ENCODE data around the gene PCNP.
A peak's percentile ranks its signal among the peaks of the same experiment; 100 is the strongest.
"Not testable (repeated sequence)": the region's sequence is repeated elsewhere in the genome, so short reads cannot be mapped to it uniquely, and the experiment has no call there.

The PCNP gene

GRCh38 chr3:101611023-101611422 lies 37.0 kb downstream of the PCNP start:
- Mint-ChIP-seq H3K27ac (no peak overlapping the region), H3K4me1 (no peaks in the 10 kb centered on the region), H3K27me3 (no peaks in the 10 kb centered on the region), H3K4me3 (no peak overlapping the region), H3K9me3 (no peaks in the 10 kb centered on the region)
- ATAC-seq (no peak), DNase-seq (no peak)

GRCh38 chr3:101613014-101613413 lies 39.0 kb downstream of the PCNP start:
- not testable (repeated sequence) for H3K27ac Mint-ChIP-seq, H3K4me3 Mint-ChIP-seq, H3K9me3 Mint-ChIP-seq, H3K4me1 Mint-ChIP-seq, DNase-seq, H3K27me3 Mint-ChIP-seq, ATAC-seq

DNA sequence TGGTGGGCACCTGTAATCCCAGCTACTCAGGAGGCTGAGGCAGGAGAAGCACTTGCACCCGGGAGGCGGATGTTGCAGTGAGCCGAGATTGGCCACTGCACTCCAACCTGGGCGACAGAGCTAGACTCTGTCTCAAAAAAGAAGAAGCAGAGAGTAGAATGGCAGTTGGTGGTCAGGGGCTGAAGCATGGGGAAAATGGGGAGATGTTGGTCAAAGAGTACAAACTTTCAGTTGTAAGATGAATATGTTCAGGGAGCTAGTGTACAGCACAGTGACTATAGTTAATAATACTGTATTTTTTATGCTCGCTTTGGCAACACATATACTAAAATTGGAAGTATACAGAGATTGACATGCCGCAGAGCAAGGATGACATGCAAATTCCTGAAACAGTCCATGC lies 41.5 kb downstream of the PCNP start:
- no peak overlapping the region for H3K27ac Mint-ChIP-seq
- no peaks in the 10 kb centered on the region for H3K9me3 Mint-ChIP-seq

DNA sequence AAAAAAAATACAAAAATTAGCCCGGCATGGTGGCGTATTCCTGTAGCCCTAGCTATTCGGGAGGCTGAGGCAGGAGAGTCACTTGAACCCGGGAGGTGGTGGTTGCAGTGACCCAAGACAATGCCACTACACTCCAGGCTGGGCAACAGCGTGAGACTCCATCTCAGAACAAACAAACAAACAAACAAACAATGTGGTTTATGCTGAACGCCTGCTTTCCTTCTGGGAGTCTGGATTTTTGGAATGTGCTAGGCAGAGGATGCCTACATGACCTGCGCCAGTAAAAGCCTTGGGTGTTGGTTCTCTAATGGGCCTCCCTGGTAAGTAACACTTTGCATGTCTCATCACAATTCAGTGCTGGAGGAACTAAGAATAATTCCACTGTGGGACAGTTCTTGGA lies 43.5 kb downstream of the PCNP start:
- Mint-ChIP-seq H3K9me3 (no peaks in the 10 kb centered on the region), H3K4me1 (no peaks in the 10 kb centered on the region), H3K4me3 (no peak overlapping the region), H3K27me3 (no peaks in the 10 kb centered on the region), H3K27ac (no peak overlapping the region)
- no peak for ATAC-seq
- DNase-seq, result no peak

More for the DNA sequence above, 41.5 kb downstream of the PCNP start:
- no peak for ATAC-seq
- H3K27me3 Mint-ChIP-seq, result no peaks in the 10 kb centered on the region
- no peak for DNase-seq
- H3K4me1 Mint-ChIP-seq, result no peaks in the 10 kb centered on the region
- no peak overlapping the region for H3K4me3 Mint-ChIP-seq

GRCh38 chr3:101618726-101619125 lies 44.7 kb downstream of the PCNP start:
- DNase-seq, result no peak
- Mint-ChIP-seq H3K4me1 (no peaks in the 10 kb centered on the region), H3K9me3 (no peaks in the 10 kb centered on the region), H3K27me3 (no peaks in the 10 kb centered on the region), H3K27ac (no peak overlapping the region), H3K4me3 (no peak overlapping the region)
- ATAC-seq, result no peak

DNA sequence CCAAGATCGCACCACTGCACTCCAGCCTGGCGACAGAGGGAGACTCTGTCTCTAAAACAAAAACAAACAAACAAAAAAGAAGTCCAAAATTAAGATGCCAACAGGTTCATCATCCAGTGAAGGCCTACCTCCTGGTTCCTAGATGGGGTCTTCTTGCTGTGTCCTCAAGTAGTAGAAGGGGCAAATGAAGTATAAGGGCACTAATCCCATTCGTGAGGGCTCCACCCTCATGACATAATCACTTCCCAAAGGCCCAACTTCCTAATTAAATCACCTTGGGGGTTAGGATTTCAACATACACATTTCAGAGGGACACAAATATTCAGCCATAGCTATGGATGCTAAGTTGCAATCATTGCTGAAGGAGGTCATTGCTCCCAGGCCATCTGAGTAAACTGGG lies 45.8 kb downstream of the PCNP start:
- Mint-ChIP-seq H3K4me1 (no peaks in the 10 kb centered on the region), H3K27ac (no peak overlapping the region), H3K4me3 (no peak overlapping the region), H3K9me3 (peaks cover 0 to 2% of the 10 kb centered on the region in 2 donors), H3K27me3 (no peaks in the 10 kb centered on the region)
- no peak for ATAC-seq
- DNase-seq, result no peak

DNA sequence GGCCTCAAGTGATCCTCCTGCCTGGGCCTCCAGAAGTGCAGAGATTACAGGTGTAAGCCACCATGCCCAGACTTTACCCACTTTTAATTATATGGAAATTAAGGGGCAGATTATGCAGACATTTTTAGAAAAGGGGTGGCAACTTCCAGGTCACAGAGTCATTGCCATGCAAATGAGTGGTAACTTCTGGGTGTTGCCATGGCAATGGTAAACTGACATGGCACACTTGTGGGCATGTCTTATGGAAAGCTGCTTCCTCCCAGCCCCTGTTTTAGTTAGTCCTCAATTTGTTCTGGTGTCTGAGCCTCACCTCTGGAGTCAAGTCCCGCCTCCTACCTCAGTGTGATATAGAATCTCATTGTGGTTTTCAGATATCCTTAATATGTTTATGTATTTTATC lies 49.7 kb downstream of the PCNP start:
- no peak for ATAC-seq

GRCh38 chr3:101624857-101625256 lies 50.9 kb downstream of the PCNP start:
- no peak overlapping the region for H3K4me3 Mint-ChIP-seq
- no peak for DNase-seq
- H3K27me3 Mint-ChIP-seq, result no peaks in the 10 kb centered on the region
- H3K27ac Mint-ChIP-seq, result no peak overlapping the region
- no peaks in the 10 kb centered on the region for H3K4me1 Mint-ChIP-seq
- peaks cover 0 to 8% of the 10 kb centered on the region in 2 donors for H3K9me3 Mint-ChIP-seq
- ATAC-seq, result no peak

More for the DNA sequence above, 49.7 kb downstream of the PCNP start:
- no peaks in the 10 kb centered on the region for H3K27me3 Mint-ChIP-seq
- H3K27ac Mint-ChIP-seq, result no peak overlapping the region
- no peaks in the 10 kb centered on the region for H3K4me1 Mint-ChIP-seq
- DNase-seq, result no peak
- H3K4me3 Mint-ChIP-seq, result no peak overlapping the region
- peaks cover 0 to 8% of the 10 kb centered on the region in 2 donors for H3K9me3 Mint-ChIP-seq

DNA sequence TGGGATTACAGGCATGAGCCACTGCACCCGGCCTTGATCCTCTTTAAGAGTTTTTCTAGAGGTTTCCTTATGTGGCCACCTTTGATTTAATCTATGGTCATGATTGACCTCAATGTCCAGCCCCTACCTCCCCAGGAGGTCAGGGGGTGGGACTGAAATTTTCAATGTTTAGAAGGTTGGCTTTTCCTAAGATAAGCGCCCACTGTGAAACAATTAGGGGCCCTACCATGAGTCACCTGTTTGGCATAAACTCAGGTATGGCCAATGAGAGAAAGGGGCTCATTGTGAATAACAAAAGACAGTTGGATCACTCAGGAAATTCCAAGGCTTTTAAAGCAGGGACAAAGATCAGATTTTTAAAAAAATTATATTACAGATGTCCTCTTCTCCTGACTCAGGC lies 51.9 kb downstream of the PCNP start:
- DNase-seq (no peak), ATAC-seq (no peak)
- Mint-ChIP-seq H3K4me3 (no peak overlapping the region), H3K27ac (no peak overlapping the region), H3K4me1 (no peaks in the 10 kb centered on the region), H3K9me3 (peaks cover 0 to 8% of the 10 kb centered on the region in 2 donors), H3K27me3 (no peaks in the 10 kb centered on the region)

GRCh38 chr3:101629219-101629618 lies 55.2 kb downstream of the PCNP start:
- H3K4me1 Mint-ChIP-seq, result no peaks in the 10 kb centered on the region
- no peak overlapping the region for H3K4me3 Mint-ChIP-seq
- no peak for ATAC-seq
- no peak overlapping the region for H3K27ac Mint-ChIP-seq
- H3K27me3 Mint-ChIP-seq, result no peaks in the 10 kb centered on the region
- peaks cover 0 to 8% of the 10 kb centered on the region in 2 donors for H3K9me3 Mint-ChIP-seq
- no peak for DNase-seq

- Mint-ChIP-seq H3K4me3 (no peak overlapping the region), H3K4me1 (peaks cover 2% of the 10 kb centered on the region), H3K27ac (no peak overlapping the region), H3K9me3 (no peaks in the 10 kb centered on the region), H3K27me3 (no peaks in the 10 kb centered on the region)
- DNase-seq (no peak), ATAC-seq (no peak)
These were observed 57.3 kb downstream of the PCNP start for GRCh38 chr3:101631098-101631796.

DNA sequence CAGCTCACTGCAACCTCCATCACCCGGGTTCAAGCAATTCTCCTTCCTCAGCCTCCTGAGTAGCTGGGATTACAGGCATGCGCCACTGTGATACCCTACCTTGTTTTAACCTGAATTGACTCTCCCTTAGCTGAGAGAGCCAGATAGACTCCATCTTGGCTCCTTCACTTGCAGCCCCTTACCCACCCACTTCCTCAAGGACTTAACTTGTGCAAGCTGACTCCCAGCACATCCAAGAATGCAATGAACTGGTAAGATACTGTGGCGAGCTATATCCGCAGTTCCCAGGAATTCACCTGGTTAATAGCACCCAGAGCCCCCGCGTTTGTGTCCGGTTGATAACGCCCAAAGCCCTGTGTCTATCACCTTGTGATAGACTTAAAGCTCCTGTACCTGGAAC lies 58.0 kb downstream of the PCNP start:
- H3K9me3 Mint-ChIP-seq, H3K4me3 Mint-ChIP-seq, H3K27me3 Mint-ChIP-seq, H3K4me1 Mint-ChIP-seq, DNase-seq, H3K27ac Mint-ChIP-seq, ATAC-seq: not testable (repeated sequence)

GRCh38 chr3:101632586-101632985 lies 58.6 kb downstream of the PCNP start:
- H3K27me3 Mint-ChIP-seq, result no peaks in the 10 kb centered on the region
- no peak overlapping the region for H3K27ac Mint-ChIP-seq
- ATAC-seq (no peak), DNase-seq (no peak)
- peaks cover 5% of the 10 kb centered on the region for H3K4me1 Mint-ChIP-seq
- no peaks in the 10 kb centered on the region for H3K9me3 Mint-ChIP-seq
- H3K4me3 Mint-ChIP-seq, result no peak overlapping the region

GRCh38 chr3:101633186-101633585 lies 59.2 kb downstream of the PCNP start:
- no peak for ATAC-seq
- H3K27me3 Mint-ChIP-seq, result no peaks in the 10 kb centered on the region
- H3K9me3 Mint-ChIP-seq, result no peaks in the 10 kb centered on the region
- no peak for DNase-seq
- peaks cover 5% of the 10 kb centered on the region for H3K4me1 Mint-ChIP-seq
- H3K27ac Mint-ChIP-seq, result no peak overlapping the region
- no peak overlapping the region for H3K4me3 Mint-ChIP-seq

DNA sequence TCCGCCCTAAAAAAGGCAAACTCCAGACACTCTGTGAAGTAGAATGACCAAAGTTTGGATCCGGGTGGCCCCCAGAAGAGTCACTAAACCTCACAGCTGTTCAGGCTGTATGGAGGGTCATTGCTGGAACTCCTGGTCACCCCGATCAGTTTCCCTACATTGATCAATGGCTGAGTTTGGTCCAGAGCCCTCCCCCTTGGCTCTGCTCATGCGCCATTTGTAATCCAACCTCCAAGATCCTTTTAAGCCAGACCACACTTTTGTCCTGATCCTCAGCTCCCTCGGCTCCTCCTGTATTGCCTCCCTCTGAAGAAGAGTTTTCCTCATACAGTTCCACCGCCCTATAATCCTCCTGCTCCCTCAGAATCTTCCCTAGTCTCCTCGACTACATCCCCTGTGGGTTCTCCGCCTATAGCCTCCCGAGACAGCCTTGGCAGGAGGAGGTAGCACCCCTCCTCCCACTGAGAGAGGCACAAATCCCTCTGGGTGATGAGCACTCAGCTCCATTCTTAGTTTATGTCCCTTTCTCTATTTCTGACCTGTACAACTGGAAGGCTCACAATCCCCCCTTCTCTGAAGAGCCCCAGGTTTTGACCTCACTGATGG lies 60.7 kb downstream of the PCNP start:
- peaks cover 5% of the 10 kb centered on the region for H3K4me1 Mint-ChIP-seq
- H3K27ac Mint-ChIP-seq, result peak overlapping the region in 1 of 2 donors; percentile 73
- H3K27me3 Mint-ChIP-seq, result no peaks in the 10 kb centered on the region
- no peak for DNase-seq
- no peak overlapping the region for H3K4me3 Mint-ChIP-seq
- ATAC-seq, result no peak
- no peaks in the 10 kb centered on the region for H3K9me3 Mint-ChIP-seq

GRCh38 chr3:101635345-101635744 lies 61.4 kb downstream of the PCNP start:
- no peak overlapping the region for H3K4me3 Mint-ChIP-seq
- ATAC-seq, result no peak
- no peak overlapping the region for H3K27ac Mint-ChIP-seq
- no peaks in the 10 kb centered on the region for H3K9me3 Mint-ChIP-seq
- no peaks in the 10 kb centered on the region for H3K27me3 Mint-ChIP-seq
- peaks cover 5% of the 10 kb centered on the region for H3K4me1 Mint-ChIP-seq
- DNase-seq, result no peak
